ENCODE data around the gene AANAT. TPM values are rescaled to one million over a fixed set of nuclear protein-coding genes. Genes with fewer than 3 reads are reported as not detected.
A peak's percentile ranks its signal among the peaks of the same experiment; 100 is the strongest.

AANAT gene
- total RNA-seq (not detected), polyA plus RNA-seq (under 1 TPM in 1 of 2 donors, not detected in 1; 0.19 TPM)
- long read RNA-seq, donor 1, result 0 reads
- long read RNA-seq, donor 2, result 0 reads
- long read RNA-seq, donor 3, result 0 reads

- no peak within 1 kb of the TSS for H3K27ac ChIP-seq
- peaks cover 0 to 12% (median 2%) of the 10 kb centered on the region in 12 donors for H3K4me1 ChIP-seq
- no peak for ATAC-seq
- H3K4me3 ChIP-seq, result no peak within 1 kb of the TSS
- WGBS, 4 donors, result 70 to 87% (median 81%) methylated on average over 9 to 11 of the region's 11 CpGs
- H3K36me3 ChIP-seq, result peaks cover 0 to 28% (median 0%) of the 10 kb centered on the region in 9 donors
- no peak for TF ChIP-seq POLR2A (IDR thresholded peaks at IDR 0.05)
- TF ChIP-seq CTCF (IDR thresholded peaks at IDR 0.05), result no peak
- H3K9me3 ChIP-seq, result no peaks in the 10 kb centered on the region
- intact Hi-C loops (cut with DNase I), result loop anchor here in 3 of 10 donors (2.0 to 5.0 kb wide), 3 partner anchors 37 to 80 kb away; no protein-coding TSS in a partner anchor
- H3K27me3 ChIP-seq, result no peaks in the 10 kb centered on the region
- DNase-seq, result peak in 1 of 5 donors; percentile 50
Observed at GRCh38 chr17:76467366-76467765, at the start of gene AANAT. AANAT (plus strand) TSS chr17:76467603; CDS start chr17:76468747, 1,144 bp downstream.

- peak; percentile 18 to 38 (median 26) for ATAC-seq
- Histone ChIP-seq H3K4me1 (peaks cover 3 to 83% (median 51%) of the 10 kb centered on the region in 12 donors), H3K27me3 (no peaks in the 10 kb centered on the region), H3K36me3 (peaks cover 0 to 4% (median 0%) of the 10 kb centered on the region in 9 donors), H3K27ac (peak overlapping the region in 7 of 12 donors; percentile 24 to 74 (median 44)), H3K4me3 (no peak overlapping the region), H3K9me3 (no peaks in the 10 kb centered on the region)
- intact Hi-C loops (cut with DNase I), result no loop called here
- TF ChIP-seq CTCF (IDR thresholded peaks at IDR 0.05) (no peak), POLR2A (IDR thresholded peaks at IDR 0.05) (no peak)
- 35 to 66% (median 60%) methylated on average over 11 to 17 of the region's 17 CpGs for WGBS, 4 donors
- no peak for DNase-seq
Observed at GRCh38 chr17:76419576-76420260, 47.7 kb upstream of the AANAT start.

- intact Hi-C loops (cut with DNase I), result no loop called here
- no peak overlapping the region for H3K4me3 ChIP-seq
- peaks cover 3 to 75% (median 43%) of the 10 kb centered on the region in 12 donors for H3K4me1 ChIP-seq
- H3K36me3 ChIP-seq, result peaks cover 0 to 4% (median 0%) of the 10 kb centered on the region in 9 donors
- DNase-seq (no peak), ATAC-seq (no peak)
- no peak for TF ChIP-seq POLR2A (IDR thresholded peaks at IDR 0.05)
- WGBS, 4 donors, result 46 to 61% (median 54%) methylated on average over 10 of the region's 10 CpGs
- H3K27ac ChIP-seq, result peak overlapping the region in 11 of 12 donors; percentile 24 to 74 (median 38)
- H3K27me3 ChIP-seq, result no peaks in the 10 kb centered on the region
- no peaks in the 10 kb centered on the region for H3K9me3 ChIP-seq
Observed at GRCh38 chr17:76420356-76421043, 46.9 kb upstream of the AANAT start.

- DNase-seq, result peak in 3 of 5 donors; percentile 56 to 68 (median 64)
- ATAC-seq, result peak; percentile 83 to 92 (median 87)
- TF ChIP-seq CTCF (IDR thresholded peaks at IDR 0.05) (no peak), POLR2A (IDR thresholded peaks at IDR 0.05) (no peak)
- Histone ChIP-seq H3K27ac (peak overlapping the region in 11 of 12 donors; percentile 24 to 74 (median 41)), H3K4me1 (peaks cover 3 to 73% (median 43%) of the 10 kb centered on the region in 12 donors), H3K27me3 (no peaks in the 10 kb centered on the region), H3K4me3 (no peak overlapping the region), H3K9me3 (no peaks in the 10 kb centered on the region), H3K36me3 (peaks cover 0 to 4% (median 0%) of the 10 kb centered on the region in 9 donors)
- 20 to 24% (median 22%) methylated on average over 7 of the region's 7 CpGs for WGBS, 4 donors
- intact Hi-C loops (cut with DNase I), result no loop called here
Observed at GRCh38 chr17:76421044-76421407, 46.4 kb upstream of the AANAT start.
